Measurements from ENCODE around the gene MUC4. TPM values are rescaled to one million over a fixed set of nuclear protein-coding genes. Genes with fewer than 3 reads are reported as not detected.
A peak's percentile ranks its signal among the peaks of the same experiment; 100 is the strongest.

The MUC4 gene
- total and polyA plus RNA-seq, 2 donors from 2014 or later = 0.19 TPM; not detected in 1

DNA sequence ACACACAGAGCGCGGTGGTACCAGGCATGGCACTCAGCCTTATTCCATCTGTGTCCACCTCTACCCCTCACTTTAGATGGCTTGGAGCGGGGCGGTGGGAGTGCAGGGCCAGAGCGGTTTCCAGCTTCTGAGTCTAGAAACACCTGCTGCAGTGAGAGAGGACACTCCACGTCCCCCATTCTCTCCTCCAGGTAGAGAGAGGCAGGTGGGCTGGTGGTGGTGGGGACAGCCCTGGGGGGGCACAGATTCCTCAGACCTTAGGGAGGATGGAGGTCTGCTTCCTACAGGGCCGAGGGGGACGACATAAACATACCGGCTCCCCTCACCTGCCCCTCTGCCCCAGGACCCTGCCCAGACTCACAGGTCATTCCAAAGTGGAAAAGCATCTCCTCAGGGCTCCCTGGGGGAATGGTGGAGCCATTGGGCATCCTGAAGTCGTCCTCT is 50.6 kb downstream of the MUC4 start:
- TF ChIP-seq, protein P1, sequence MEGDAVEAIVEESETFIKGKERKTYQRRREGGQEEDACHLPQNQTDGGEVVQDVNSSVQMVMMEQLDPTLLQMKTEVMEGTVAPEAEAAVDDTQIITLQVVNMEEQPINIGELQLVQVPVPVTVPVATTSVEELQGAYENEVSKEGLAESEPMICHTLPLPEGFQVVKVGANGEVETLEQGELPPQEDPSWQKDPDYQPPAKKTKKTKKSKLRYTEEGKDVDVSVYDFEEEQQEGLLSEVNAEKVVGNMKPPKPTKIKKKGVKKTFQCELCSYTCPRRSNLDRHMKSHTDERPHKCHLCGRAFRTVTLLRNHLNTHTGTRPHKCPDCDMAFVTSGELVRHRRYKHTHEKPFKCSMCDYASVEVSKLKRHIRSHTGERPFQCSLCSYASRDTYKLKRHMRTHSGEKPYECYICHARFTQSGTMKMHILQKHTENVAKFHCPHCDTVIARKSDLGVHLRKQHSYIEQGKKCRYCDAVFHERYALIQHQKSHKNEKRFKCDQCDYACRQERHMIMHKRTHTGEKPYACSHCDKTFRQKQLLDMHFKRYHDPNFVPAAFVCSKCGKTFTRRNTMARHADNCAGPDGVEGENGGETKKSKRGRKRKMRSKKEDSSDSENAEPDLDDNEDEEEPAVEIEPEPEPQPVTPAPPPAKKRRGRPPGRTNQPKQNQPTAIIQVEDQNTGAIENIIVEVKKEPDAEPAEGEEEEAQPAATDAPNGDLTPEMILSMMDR (IDR thresholded peaks at IDR 0.05; ENCODE audit: borderline replicate concordance, extremely low read depth, insufficient read depth) = no peak
- Histone ChIP-seq H3K4me3 (ENCODE audit: low read length in 3 of 3) (no peak overlapping the region), H3K27ac (ENCODE audit: low read depth in 2 of 2, low read length in 2 of 2) (no peak overlapping the region), H3K9ac (ENCODE audit: low read length in 3 of 3) (no peak overlapping the region), H3K4me1 (ENCODE audit: control insufficient read depth in 2 of 3, insufficient read depth in 2 of 3, low read depth in 1 of 3, low read length in 3 of 3) (peaks cover 0 to 2% (median 0%) of the 10 kb centered on the region in 3 donors), H3K9me3 (ENCODE audit: control insufficient read depth in 2 of 3, insufficient read depth in 1 of 3, low read length in 3 of 3) (no peaks in the 10 kb centered on the region), H3K27me3 (ENCODE audit: control insufficient read depth, insufficient read depth, low read length) (peaks cover 4% of the 10 kb centered on the region), H3K36me3 (ENCODE audit: control insufficient read depth in 2 of 3, insufficient read depth in 3 of 3, low read length in 3 of 3) (no peaks in the 10 kb centered on the region)
- FAIRE-seq (no peak), DNase-seq (peak in 1 of 5 donors; percentile 40)
- intact Hi-C loops (cut with DNase I) = no loop called here

DNA sequence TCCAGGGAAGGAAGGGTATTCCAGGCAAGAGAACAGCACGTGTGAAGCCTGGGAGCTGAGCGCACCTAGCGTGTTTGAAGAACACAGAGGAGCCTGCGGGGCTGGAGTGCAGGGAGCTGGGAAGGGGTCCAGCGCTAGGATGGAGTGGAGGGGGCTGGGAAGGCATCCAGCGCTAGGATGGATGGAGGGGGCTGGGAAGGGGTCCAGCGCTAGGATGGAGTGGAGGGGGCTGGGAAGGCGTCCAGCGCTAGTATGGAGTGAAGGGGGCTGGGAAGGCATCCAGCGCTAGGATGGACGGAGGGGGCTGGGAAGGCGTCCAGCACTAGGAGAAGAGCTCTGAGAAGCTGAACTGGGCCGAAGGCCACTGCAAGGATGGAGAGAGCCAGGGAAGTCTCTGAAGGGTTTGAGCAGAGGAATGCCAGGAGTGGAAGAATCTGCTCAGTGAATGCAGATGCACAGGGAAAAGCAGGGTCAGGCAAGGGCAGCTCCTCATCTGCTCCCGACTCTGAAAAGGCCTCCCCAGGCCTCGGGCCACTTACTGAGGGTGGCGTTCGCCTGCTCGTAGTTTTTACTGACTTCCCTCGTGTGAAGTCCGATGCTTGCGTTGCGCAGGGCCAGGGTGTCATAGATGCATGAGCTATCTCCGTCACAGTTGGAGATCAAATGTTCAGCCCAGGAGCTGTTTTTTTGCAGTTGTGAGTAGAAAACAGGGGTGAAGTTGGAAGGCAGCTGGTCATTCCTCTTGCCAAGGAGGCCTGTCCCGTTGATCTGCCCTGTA is 51.2 kb downstream of the MUC4 start:
- H3K27me3 ChIP-seq (ENCODE audit: control insufficient read depth, insufficient read depth, low read length) = peaks cover 4% of the 10 kb centered on the region
- intact Hi-C loops (cut with DNase I) = no loop called here
- FAIRE-seq = no peak
- TF ChIP-seq, protein P1 (IDR thresholded peaks at IDR 0.05; ENCODE audit: borderline replicate concordance, extremely low read depth, insufficient read depth) = no peak
- no peak overlapping the region for H3K4me3 ChIP-seq (ENCODE audit: low read length in 3 of 3)
- H3K27ac ChIP-seq (ENCODE audit: low read depth in 2 of 2, low read length in 2 of 2) = no peak overlapping the region
- no peak overlapping the region for H3K9ac ChIP-seq (ENCODE audit: low read length in 3 of 3)
- H3K4me1 ChIP-seq (ENCODE audit: control insufficient read depth in 2 of 3, insufficient read depth in 2 of 3, low read depth in 1 of 3, low read length in 3 of 3) = peaks cover 0 to 2% (median 0%) of the 10 kb centered on the region in 3 donors
- peak in 1 of 5 donors; percentile 39 for DNase-seq
- no peaks in the 10 kb centered on the region for H3K9me3 ChIP-seq (ENCODE audit: control insufficient read depth in 2 of 3, insufficient read depth in 1 of 3, low read length in 3 of 3)
- H3K36me3 ChIP-seq (ENCODE audit: control insufficient read depth in 2 of 3, insufficient read depth in 3 of 3, low read length in 3 of 3) = no peaks in the 10 kb centered on the region

DNA sequence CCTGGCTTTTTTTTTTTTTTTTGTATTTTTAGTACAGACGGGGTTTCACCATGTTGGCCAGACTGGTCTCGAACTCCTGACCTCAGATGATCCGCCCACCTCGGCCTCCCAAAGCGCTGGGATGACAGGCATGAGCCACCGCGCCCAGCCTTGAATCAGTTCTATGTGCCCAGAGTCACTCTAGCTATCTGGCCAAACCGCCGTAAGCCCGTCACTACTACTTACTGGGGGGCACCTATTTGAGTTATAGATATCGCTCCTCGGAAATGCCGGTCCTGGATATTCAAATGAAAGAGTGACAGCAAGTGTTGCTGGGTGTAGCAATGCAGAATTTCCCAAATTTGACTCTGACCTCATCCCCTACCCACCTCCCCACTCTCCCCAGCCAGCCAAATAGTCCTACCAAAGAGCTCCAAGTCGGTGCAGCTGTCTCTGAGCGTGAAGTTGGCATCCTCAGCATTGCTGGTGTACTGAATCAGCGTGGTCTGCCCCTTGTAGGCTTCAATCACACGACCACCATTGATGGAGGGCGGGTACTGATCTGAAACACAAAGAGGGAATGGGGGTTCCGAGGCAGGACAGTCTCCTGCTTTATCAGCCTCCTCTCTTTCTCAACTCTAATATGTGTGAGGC is 52.9 kb downstream of the MUC4 start:
- H3K9me3 ChIP-seq (ENCODE audit: control insufficient read depth in 2 of 3, insufficient read depth in 1 of 3, low read length in 3 of 3) = no peaks in the 10 kb centered on the region
- intact Hi-C loops (cut with DNase I) = no loop called here
- H3K9ac ChIP-seq (ENCODE audit: low read length in 3 of 3) = no peak overlapping the region
- DNase-seq (no peak), FAIRE-seq (no peak)
- no peak overlapping the region for H3K27ac ChIP-seq (ENCODE audit: low read depth in 2 of 2, low read length in 2 of 2)
- peaks cover 4% of the 10 kb centered on the region for H3K27me3 ChIP-seq (ENCODE audit: control insufficient read depth, insufficient read depth, low read length)
- no peaks in the 10 kb centered on the region for H3K36me3 ChIP-seq (ENCODE audit: control insufficient read depth in 2 of 3, insufficient read depth in 3 of 3, low read length in 3 of 3)
- H3K4me1 ChIP-seq (ENCODE audit: control insufficient read depth in 2 of 3, insufficient read depth in 2 of 3, low read depth in 1 of 3, low read length in 3 of 3) = peaks cover 0 to 2% (median 0%) of the 10 kb centered on the region in 3 donors
- no peak overlapping the region for H3K4me3 ChIP-seq (ENCODE audit: low read length in 3 of 3)
- TF ChIP-seq, protein P1 (IDR thresholded peaks at IDR 0.05; ENCODE audit: borderline replicate concordance, extremely low read depth, insufficient read depth) = no peak
